ENCODE data around the gene GRAMD2B. TPM values are rescaled to one million over a fixed set of nuclear protein-coding genes. Genes with fewer than 3 reads are reported as not detected.
"Not testable (repeated sequence)": the region's sequence is repeated elsewhere in the genome, so short reads cannot be mapped to it uniquely, and the experiment has no call there.

The GRAMD2B gene
- total RNA-seq, 1 donor from 2014 or later = 13.7 TPM

DNA sequence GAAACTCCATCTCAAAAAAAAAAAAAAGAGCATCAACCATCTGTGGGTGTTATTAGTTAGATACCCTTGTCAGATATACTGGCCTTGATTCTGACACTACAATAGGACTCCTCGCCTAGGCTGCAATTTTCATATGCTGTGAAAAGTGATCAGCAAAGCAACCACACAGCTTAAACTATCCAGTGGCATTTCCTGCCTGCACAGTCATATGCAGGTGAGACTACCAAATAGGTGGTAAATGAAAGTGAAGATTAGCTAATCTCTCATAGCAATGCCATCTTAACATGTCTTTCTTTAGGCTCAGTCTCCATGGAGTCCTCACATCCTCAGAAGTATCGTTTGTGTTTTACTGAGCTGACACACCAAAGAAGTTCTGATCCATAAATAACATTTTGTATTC is 40.8 kb downstream of the GRAMD2B start:
- Histone ChIP-seq H3K36me3 (peaks cover 25% of the 10 kb centered on the region), H3K27me3 (ENCODE audit: low read depth) (no peaks in the 10 kb centered on the region), H3K9me3 (no peaks in the 10 kb centered on the region), H3K27ac (no peak overlapping the region), H3K4me1 (no peaks in the 10 kb centered on the region), H3K4me3 (no peak overlapping the region)
- DNase-seq = no peak
- no peak for ATAC-seq
- TF ChIP-seq, protein P1, sequence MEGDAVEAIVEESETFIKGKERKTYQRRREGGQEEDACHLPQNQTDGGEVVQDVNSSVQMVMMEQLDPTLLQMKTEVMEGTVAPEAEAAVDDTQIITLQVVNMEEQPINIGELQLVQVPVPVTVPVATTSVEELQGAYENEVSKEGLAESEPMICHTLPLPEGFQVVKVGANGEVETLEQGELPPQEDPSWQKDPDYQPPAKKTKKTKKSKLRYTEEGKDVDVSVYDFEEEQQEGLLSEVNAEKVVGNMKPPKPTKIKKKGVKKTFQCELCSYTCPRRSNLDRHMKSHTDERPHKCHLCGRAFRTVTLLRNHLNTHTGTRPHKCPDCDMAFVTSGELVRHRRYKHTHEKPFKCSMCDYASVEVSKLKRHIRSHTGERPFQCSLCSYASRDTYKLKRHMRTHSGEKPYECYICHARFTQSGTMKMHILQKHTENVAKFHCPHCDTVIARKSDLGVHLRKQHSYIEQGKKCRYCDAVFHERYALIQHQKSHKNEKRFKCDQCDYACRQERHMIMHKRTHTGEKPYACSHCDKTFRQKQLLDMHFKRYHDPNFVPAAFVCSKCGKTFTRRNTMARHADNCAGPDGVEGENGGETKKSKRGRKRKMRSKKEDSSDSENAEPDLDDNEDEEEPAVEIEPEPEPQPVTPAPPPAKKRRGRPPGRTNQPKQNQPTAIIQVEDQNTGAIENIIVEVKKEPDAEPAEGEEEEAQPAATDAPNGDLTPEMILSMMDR (IDR thresholded peaks at IDR 0.05) = no peak
- intact Hi-C loops (cut with DNase I) = no loop called here

DNA sequence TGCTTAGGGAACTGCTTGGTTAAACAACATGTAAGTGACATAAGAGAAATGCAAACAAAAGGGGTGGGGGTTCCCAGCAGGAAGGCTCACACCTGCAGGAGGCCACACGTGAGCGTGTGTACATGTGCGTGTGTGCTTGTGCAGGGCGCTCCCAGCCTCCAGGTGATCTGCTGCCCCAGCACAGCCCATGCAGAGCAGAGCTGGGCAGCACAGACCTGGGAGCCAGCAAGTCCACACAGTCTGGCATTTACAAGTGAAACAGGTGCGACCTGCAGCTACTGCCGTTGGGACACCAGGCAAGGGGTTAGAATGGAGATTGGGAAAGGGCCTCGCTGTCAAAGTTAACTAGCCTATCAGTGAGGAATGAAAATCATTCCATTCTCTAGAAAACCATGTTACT is 41.8 kb downstream of the GRAMD2B start:
- no peak overlapping the region for H3K27ac ChIP-seq
- DNase-seq = peak; percentile 56
- peak; percentile 68 to 80 for ATAC-seq

GRCh38 chr5:126468091-126468490 is 44.9 kb downstream of the GRAMD2B start:
- no peak for ATAC-seq
- peaks cover 64% of the 10 kb centered on the region for H3K36me3 ChIP-seq
- H3K27me3 ChIP-seq (ENCODE audit: low read depth) = no peaks in the 10 kb centered on the region
- DNase-seq = no peak
- TF ChIP-seq, protein P1 (IDR thresholded peaks at IDR 0.05) = no peak
- no peaks in the 10 kb centered on the region for H3K4me1 ChIP-seq
- no peaks in the 10 kb centered on the region for H3K9me3 ChIP-seq
- intact Hi-C loops (cut with DNase I) = no loop called here
- no peak overlapping the region for H3K4me3 ChIP-seq
- no peak overlapping the region for H3K27ac ChIP-seq

More for the DNA sequence above, 41.8 kb downstream of the GRAMD2B start:
- peaks cover 35% of the 10 kb centered on the region for H3K36me3 ChIP-seq
- no peak overlapping the region for H3K4me3 ChIP-seq
- H3K4me1 ChIP-seq = no peaks in the 10 kb centered on the region
- TF ChIP-seq, protein P1 (IDR thresholded peaks at IDR 0.05) = no peak
- H3K27me3 ChIP-seq (ENCODE audit: low read depth) = no peaks in the 10 kb centered on the region
- H3K9me3 ChIP-seq = no peaks in the 10 kb centered on the region
- intact Hi-C loops (cut with DNase I) = no loop called here

GRCh38 chr5:126469536-126470316 is 46.5 kb downstream of the GRAMD2B start:
- no peaks in the 10 kb centered on the region for H3K4me1 ChIP-seq
- no peaks in the 10 kb centered on the region for H3K9me3 ChIP-seq
- no peak overlapping the region for H3K4me3 ChIP-seq
- no peak for ATAC-seq
- DNase-seq = no peak
- TF ChIP-seq, protein P1 (IDR thresholded peaks at IDR 0.05) = no peak
- H3K27ac ChIP-seq = no peak overlapping the region
- intact Hi-C loops (cut with DNase I) = no loop called here
- H3K27me3 ChIP-seq (ENCODE audit: low read depth) = no peaks in the 10 kb centered on the region
- H3K36me3 ChIP-seq = peaks cover 76% of the 10 kb centered on the region

DNA sequence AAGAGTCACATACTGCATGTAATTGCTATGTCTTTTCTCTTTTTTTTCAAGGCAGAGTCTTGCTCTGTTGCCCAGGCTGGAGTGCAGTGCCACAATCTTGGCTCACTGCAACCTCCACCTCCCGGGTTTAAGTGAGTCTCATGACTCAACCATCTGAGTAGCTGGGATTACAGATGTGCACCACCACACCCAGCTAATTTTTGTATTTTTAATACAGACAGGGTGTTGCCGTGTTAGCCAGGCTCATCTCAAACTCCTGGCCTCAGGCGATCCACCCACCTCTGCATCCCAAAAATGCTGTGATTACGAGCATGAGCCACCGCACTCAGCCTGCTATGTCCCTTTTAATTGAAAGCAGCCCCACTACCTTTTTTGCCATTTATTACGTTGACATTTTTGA is 47.3 kb downstream of the GRAMD2B start:
- H3K27ac ChIP-seq; H3K4me1 ChIP-seq; intact Hi-C loops (cut with DNase I); DNase-seq; H3K27me3 ChIP-seq (ENCODE audit: low read depth); H3K9me3 ChIP-seq; H3K4me3 ChIP-seq; ATAC-seq: not testable (repeated sequence)
- peaks cover 72% of the 10 kb centered on the region for H3K36me3 ChIP-seq

DNA sequence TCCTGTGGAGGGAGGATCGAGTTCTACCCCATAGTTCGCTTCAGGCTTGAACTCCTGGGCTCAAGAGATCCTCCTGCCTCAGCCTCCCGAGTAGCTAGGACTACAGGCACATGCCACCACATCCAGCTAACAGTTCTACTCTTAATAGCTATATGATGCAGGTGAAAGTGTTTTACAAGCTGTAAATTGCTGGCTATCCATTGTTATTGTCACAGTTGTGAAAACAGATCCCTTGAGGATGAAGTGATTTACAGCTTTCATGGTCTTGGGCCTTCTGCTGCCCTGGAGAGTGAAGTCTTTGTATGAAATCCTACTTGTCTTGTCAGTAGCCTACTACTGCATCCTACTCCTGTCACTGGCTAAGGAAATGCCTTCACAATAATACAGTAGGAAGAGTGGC is 48.0 kb downstream of the GRAMD2B start:
- no peaks in the 10 kb centered on the region for H3K9me3 ChIP-seq
- H3K27me3 ChIP-seq (ENCODE audit: low read depth) = no peaks in the 10 kb centered on the region
- intact Hi-C loops (cut with DNase I) = no loop called here
- TF ChIP-seq, protein P1 (IDR thresholded peaks at IDR 0.05) = no peak
- H3K4me1 ChIP-seq = no peaks in the 10 kb centered on the region
- no peak overlapping the region for H3K27ac ChIP-seq
- peaks cover 72% of the 10 kb centered on the region for H3K36me3 ChIP-seq
- DNase-seq = no peak
- no peak for ATAC-seq
- H3K4me3 ChIP-seq = no peak overlapping the region

Data from lower lobe of right lung (tissue), 2 donors.